ENCODE results near the gene FOXN3. TPM values are rescaled to one million over a fixed set of nuclear protein-coding genes. Genes with fewer than 3 reads are reported as not detected.

FOXN3 gene
- total and polyA plus RNA-seq, 8 donors: 8.8 to 58.0 (median 31.7) TPM

DNA sequence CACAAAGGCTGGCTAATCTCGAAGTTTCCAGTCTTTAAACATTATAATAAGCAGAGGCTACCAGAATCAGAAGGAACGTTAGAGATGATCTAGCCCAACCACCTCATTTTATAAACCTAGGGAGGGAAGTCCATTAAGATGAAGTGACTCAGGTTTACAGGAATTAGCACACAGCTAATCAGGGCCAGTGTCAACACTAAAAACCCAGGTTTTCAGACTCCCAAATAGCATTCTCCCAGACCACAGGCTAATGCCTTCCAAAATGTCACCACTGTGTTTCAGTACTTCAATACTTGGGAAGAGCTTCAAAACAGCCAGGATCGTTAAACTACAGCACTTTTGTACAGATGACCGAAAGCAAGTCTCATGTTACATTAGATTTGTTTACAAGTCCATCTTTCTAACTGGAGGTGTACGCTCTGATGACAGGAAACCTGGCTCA lies 89.2 kb downstream of the FOXN3 start:
- WGBS, 2 donors: 65 to 74% methylated on average over 5 of the region's 5 CpGs
- DNase-seq: no peak
- no peak for FAIRE-seq
- intact Hi-C loops (cut with DNase I): no loop called here
- Histone ChIP-seq H3K27ac (no peak overlapping the region), H3K4me3 (no peak overlapping the region), H3K9me3 (no peaks in the 10 kb centered on the region), H3K4me1 (no peaks in the 10 kb centered on the region), H3K27me3 (no peaks in the 10 kb centered on the region), H3K36me3 (no peaks in the 10 kb centered on the region)
- TF ChIP-seq, protein P1, sequence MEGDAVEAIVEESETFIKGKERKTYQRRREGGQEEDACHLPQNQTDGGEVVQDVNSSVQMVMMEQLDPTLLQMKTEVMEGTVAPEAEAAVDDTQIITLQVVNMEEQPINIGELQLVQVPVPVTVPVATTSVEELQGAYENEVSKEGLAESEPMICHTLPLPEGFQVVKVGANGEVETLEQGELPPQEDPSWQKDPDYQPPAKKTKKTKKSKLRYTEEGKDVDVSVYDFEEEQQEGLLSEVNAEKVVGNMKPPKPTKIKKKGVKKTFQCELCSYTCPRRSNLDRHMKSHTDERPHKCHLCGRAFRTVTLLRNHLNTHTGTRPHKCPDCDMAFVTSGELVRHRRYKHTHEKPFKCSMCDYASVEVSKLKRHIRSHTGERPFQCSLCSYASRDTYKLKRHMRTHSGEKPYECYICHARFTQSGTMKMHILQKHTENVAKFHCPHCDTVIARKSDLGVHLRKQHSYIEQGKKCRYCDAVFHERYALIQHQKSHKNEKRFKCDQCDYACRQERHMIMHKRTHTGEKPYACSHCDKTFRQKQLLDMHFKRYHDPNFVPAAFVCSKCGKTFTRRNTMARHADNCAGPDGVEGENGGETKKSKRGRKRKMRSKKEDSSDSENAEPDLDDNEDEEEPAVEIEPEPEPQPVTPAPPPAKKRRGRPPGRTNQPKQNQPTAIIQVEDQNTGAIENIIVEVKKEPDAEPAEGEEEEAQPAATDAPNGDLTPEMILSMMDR (IDR thresholded peaks at IDR 0.05): no peak
- ATAC-seq: peak in 3 of 4 donors; percentile 25 to 68 (median 29)

DNA sequence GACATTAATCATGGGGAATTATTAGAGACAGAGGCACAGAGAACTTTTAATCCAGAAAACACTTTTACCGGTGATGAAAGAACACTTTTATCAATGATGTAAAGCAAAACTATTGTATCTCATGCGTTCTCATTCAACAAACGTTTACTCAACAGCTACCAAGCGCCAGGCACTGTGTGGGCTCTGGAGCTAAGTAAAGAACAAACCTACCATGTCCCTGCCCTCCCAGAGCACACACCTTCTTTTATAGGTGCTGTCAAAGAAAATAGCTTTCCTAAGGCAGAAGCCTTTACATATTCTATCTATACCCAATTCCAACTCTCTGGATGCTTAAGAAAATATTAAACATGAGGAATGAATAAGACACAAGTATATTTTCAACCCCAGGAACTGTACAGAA lies 91.1 kb downstream of the FOXN3 start:
- no peak for FAIRE-seq
- H3K4me3 ChIP-seq: no peak overlapping the region

DNA sequence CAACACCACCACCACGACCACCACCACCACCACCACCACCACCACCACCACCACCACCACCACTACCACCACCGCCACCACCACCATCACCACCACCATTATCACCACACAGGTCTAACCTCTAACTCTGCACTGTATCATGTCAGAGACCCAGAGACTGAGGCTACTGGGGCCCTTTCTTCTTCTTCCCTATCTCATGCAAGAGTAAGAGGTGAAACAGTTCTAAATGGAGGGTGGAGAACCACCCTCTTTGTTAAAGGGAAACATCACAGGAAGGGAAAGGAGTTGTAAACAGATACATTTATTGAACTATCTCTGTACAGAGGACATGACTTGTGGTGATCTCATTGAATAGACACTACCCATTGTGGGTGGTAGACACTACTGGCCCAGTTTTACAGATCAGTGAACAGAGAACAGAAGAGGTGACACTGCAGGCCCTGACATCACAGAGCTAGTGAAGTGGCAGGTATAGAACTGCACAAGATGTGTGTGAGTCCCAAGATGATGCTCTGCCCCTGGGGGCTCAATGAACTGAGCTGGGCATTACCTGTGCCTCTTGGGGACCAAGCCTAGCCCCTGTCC lies 91.6 kb downstream of the FOXN3 start:
- no peak overlapping the region for H3K27ac ChIP-seq
- H3K4me3 ChIP-seq: no peak overlapping the region
- FAIRE-seq (no peak), ATAC-seq (no peak), DNase-seq (no peak)
- no peaks in the 10 kb centered on the region for H3K36me3 ChIP-seq
- TF ChIP-seq, protein P1 (IDR thresholded peaks at IDR 0.05): no peak
- no peaks in the 10 kb centered on the region for H3K9me3 ChIP-seq
- H3K4me1 ChIP-seq: no peaks in the 10 kb centered on the region
- intact Hi-C loops (cut with DNase I): no loop called here
- 85% methylated on average over 2 of the region's 2 CpGs; no CpG with 5 or more reads in 1 of the 2 donors for WGBS, 2 donors
- H3K27me3 ChIP-seq: no peaks in the 10 kb centered on the region

More for the DNA sequence above, 91.1 kb downstream of the FOXN3 start:
- no peaks in the 10 kb centered on the region for H3K4me1 ChIP-seq
- no peak overlapping the region for H3K27ac ChIP-seq
- H3K36me3 ChIP-seq: no peaks in the 10 kb centered on the region
- WGBS, 2 donors: 63% methylated on average over 4 of the region's 4 CpGs
- intact Hi-C loops (cut with DNase I): no loop called here
- no peaks in the 10 kb centered on the region for H3K27me3 ChIP-seq
- ATAC-seq: no peak
- DNase-seq: no peak
- TF ChIP-seq, protein P1 (IDR thresholded peaks at IDR 0.05): no peak
- H3K9me3 ChIP-seq: no peaks in the 10 kb centered on the region

DNA sequence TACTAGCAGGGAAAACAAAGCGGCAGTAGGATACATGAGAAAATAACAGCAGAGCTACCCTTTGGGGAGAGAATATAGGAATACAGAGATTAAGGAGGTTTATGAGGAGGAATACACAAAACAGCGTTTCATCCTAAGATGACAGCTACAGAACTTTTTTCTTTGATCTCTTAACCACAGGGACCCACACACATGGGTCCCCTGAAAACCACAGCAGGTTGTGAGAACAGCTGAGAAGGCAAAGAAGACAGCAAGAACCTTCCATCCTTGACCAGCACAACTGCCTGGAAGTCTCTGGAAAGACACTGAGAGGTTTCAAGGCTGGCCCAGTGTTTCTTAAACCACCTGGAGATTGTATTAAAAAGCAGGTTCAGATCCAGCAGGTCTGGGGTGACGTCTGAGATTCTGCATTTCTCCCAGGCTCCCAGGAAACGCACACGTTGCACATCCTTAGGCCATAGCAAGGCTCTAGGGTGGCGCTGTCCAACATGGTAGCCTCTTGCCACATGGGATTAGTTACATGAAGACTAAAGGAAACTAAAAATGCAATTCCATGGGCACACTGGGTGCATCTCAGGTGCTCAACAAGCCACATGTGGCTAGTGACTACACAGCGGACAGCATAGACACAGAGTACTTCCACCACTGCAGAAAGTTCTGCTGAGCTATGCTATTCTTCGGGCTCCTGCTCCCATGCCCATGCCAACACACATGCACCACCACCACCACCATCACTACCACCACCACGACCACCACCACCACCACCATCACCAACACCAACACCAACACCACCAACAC lies 92.3 kb downstream of the FOXN3 start:
- Histone ChIP-seq H3K9me3 (no peaks in the 10 kb centered on the region), H3K27ac (no peak overlapping the region), H3K36me3 (no peaks in the 10 kb centered on the region), H3K4me3 (no peak overlapping the region), H3K27me3 (no peaks in the 10 kb centered on the region), H3K4me1 (no peaks in the 10 kb centered on the region)
- FAIRE-seq (no peak), ATAC-seq (no peak), DNase-seq (no peak)
- intact Hi-C loops (cut with DNase I): no loop called here
- WGBS, 2 donors: 94 to 97% methylated on average over 8 to 9 of the region's 9 CpGs
- TF ChIP-seq, protein P1 (IDR thresholded peaks at IDR 0.05): no peak

Measured in pancreas (tissue), 10 donors.